Trophoblast cell (in vitro differentiated cells and primary cell): ENCODE results near the gene GKN2.

Source experiments
- DNase-seq, 2 donors: peaks; one replicate each; pipeline ENCODE4 v3.0.0-alpha.2; 2016
- H2AFZ ChIP-seq: 2 replicates; pipeline ENCODE4 v1.6.1; 2013; ENCODE audit warnings: low read length, moderate library complexity, mild to moderate bottlenecking; ENCODE audit not compliant: insufficient read depth, poor library complexity
- H2AK5ac ChIP-seq: 2 replicates; pipeline ENCODE4 v1.6.1; 2013; ENCODE audit warnings: mild to moderate bottlenecking, low read length
- H2BK120ac ChIP-seq: 2 replicates; pipeline ENCODE4 v1.6.1; 2013; ENCODE audit warnings: low read length, mild to moderate bottlenecking, moderate library complexity; ENCODE audit not compliant: insufficient read depth, poor library complexity
- H2BK12ac ChIP-seq: 2 replicates; pipeline ENCODE4 v1.6.1; 2013; ENCODE audit warnings: mild to moderate bottlenecking, low read length, moderate library complexity
- H2BK5ac ChIP-seq: 2 replicates; pipeline ENCODE4 v1.6.1; 2013; ENCODE audit warnings: low read length, low read depth, moderate library complexity, mild to moderate bottlenecking; ENCODE audit not compliant: poor library complexity
- H3K14ac ChIP-seq: 2 replicates; pipeline ENCODE4 v1.6.1; 2013; ENCODE audit warnings: mild to moderate bottlenecking, low read length
- H3K18ac ChIP-seq: 2 replicates; pipeline ENCODE4 v1.6.1; 2013; ENCODE audit warnings: mild to moderate bottlenecking, low read length
- H3K23ac ChIP-seq: 2 replicates; pipeline ENCODE4 v1.6.1; 2013; ENCODE audit warnings: low read length
- H3K27ac ChIP-seq: 2 replicates; pipeline ENCODE4 v1.5.1; 2013; ENCODE audit warnings: low read depth, mild to moderate bottlenecking, inconsistent platforms, low read length, moderate library complexity
- H3K27me3 ChIP-seq: 2 replicates; pipeline ENCODE4 v1.6.1; 2013; ENCODE audit warnings: inconsistent platforms, mild to moderate bottlenecking, low read length, moderate library complexity; ENCODE audit not compliant: insufficient read depth
- H3K36me3 ChIP-seq, 2 experiments: 1 replicate in 1 of 2; 2 replicates in 1 of 2; pipeline ENCODE4 v1.6.1; 2013; ENCODE audit warnings: low read length in 2 of 2, mild to moderate bottlenecking in 2 of 2, moderate library complexity in 1 of 2; ENCODE audit not compliant: insufficient read depth in 2 of 2, control insufficient read depth in 1 of 2
- H3K4ac ChIP-seq: 2 replicates; pipeline ENCODE4 v1.6.1; 2013; ENCODE audit warnings: low read depth, mild to moderate bottlenecking, low read length, moderate library complexity
- H3K4me1 ChIP-seq, 2 experiments: 1 replicate in 1 of 2; 2 replicates in 1 of 2; pipeline ENCODE4 v1.6.1; 2013; ENCODE audit warnings: low read length in 2 of 2, mild to moderate bottlenecking in 2 of 2, moderate library complexity in 1 of 2; ENCODE audit not compliant: insufficient read depth in 2 of 2, control insufficient read depth in 1 of 2
- H3K4me2 ChIP-seq: 2 replicates; pipeline ENCODE4 v1.6.1; 2013; ENCODE audit warnings: inconsistent platforms, mild to moderate bottlenecking, low read length, moderate library complexity
- H3K4me3 ChIP-seq: 2 replicates; pipeline ENCODE4 v1.5.1; 2013; ENCODE audit warnings: mild to moderate bottlenecking, low read depth, low read length, inconsistent platforms
- H3K79me1 ChIP-seq: one replicate; pipeline ENCODE4 v1.6.1; 2013; ENCODE audit warnings: low read length
- H3K79me2 ChIP-seq: 2 replicates; pipeline ENCODE4 v1.6.1; 2013; ENCODE audit warnings: low read length, mild to moderate bottlenecking; ENCODE audit not compliant: control insufficient read depth, insufficient read depth, poor library complexity
- H3K9ac ChIP-seq: 2 replicates; pipeline ENCODE4 v1.6.1; 2013; ENCODE audit warnings: mild to moderate bottlenecking, low read length
- H3K9me3 ChIP-seq: 2 replicates; pipeline ENCODE4 v1.6.1; 2013; ENCODE audit warnings: low read depth, mild to moderate bottlenecking, control low read depth, inconsistent platforms, low read length; ENCODE audit not compliant: insufficient read depth
- H4K12ac ChIP-seq: 2 replicates; pipeline ENCODE4 v1.6.1; 2013; ENCODE audit warnings: low read depth, mild to moderate bottlenecking, low read length, moderate library complexity
- H4K8ac ChIP-seq: 2 replicates; pipeline ENCODE4 v1.6.1; 2013; ENCODE audit warnings: low read depth, mild to moderate bottlenecking, low read length, moderate library complexity
- H4K91ac ChIP-seq: one replicate; pipeline ENCODE4 v1.6.1; 2013; ENCODE audit warnings: low read depth, mild to moderate bottlenecking, low read length, moderate library complexity
- WGBS: extraction: QIAGEN DNeasy Blood & Tissue Kit; methylation state at CpG from one replicate; pipeline ENCODE4 v1.1.7; 2013; ENCODE audit warnings: missing lambda C conversion rate; ENCODE audit not compliant: insufficient read length, insufficient coverage; ENCODE audit errors: extremely low coverage; 5-methylcytosine and 5-hydroxymethylcytosine counted together

The GKN2 gene

DNA sequence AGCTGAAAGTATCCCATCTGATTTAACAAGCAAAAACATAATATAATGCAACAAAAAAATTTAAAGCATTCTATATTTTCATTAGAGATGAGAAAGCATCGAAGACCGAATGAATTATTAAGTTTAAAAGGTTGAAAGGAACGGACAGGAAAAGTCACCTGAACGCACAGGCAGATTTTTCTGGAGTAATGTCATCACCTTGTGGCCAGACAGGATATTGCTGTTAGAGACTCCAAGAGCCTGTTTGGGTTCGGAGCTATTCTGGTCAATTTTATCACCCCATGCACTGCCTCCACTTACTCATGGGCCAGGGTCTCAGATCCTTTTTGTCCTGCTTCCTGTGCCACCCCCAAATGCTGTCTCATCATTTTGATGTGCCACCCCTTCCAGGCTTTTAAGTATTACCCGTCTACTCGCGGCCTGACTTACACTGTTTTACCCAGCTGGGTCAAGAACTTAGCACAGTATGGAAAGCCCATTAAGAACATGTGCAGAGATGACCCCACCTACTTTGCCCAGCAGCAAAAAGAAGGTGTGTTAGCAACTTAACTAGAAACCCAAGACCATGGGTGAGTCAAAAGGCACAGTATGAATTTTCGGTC is 27.3 kb downstream of the GKN2 start:
- no peak overlapping the region for H2BK5ac ChIP-seq
- no peak overlapping the region for H2AFZ ChIP-seq
- H3K27me3 ChIP-seq = no peaks in the 10 kb centered on the region
- no peaks in the 10 kb centered on the region for H3K79me1 ChIP-seq
- no peak overlapping the region for H2BK120ac ChIP-seq
- H4K8ac ChIP-seq = no peak overlapping the region
- no peaks in the 10 kb centered on the region for H3K79me2 ChIP-seq
- H3K23ac ChIP-seq = no peak overlapping the region
- peaks cover 0 to 4% of the 10 kb centered on the region in 2 experiments for H3K4me1 ChIP-seq
- H3K14ac ChIP-seq = no peak overlapping the region
- DNase-seq = peak; percentile 51 to 76
- no peaks in the 10 kb centered on the region for H3K9me3 ChIP-seq
- no peak overlapping the region for H3K4me3 ChIP-seq
- no peak overlapping the region for H4K91ac ChIP-seq
- H3K4ac ChIP-seq = no peak overlapping the region
- H3K9ac ChIP-seq = no peak overlapping the region
- no peak overlapping the region for H3K18ac ChIP-seq
- H2AK5ac ChIP-seq = no peak overlapping the region
- no peak overlapping the region for H4K12ac ChIP-seq
- H3K36me3 ChIP-seq = no peaks in the 10 kb centered on the region
- H3K4me2 ChIP-seq = no peak overlapping the region
- H2BK12ac ChIP-seq = no peak overlapping the region
- H3K27ac ChIP-seq = no peak overlapping the region
- WGBS = no CpG with 5 or more reads among the region's 9 CpGs

GRCh38 chr2:68921646-68922045 is 31.0 kb downstream of the GKN2 start:
- no peak overlapping the region for H4K8ac ChIP-seq
- H3K18ac ChIP-seq = no peak overlapping the region
- no peak for DNase-seq
- H3K23ac ChIP-seq = no peak overlapping the region
- H3K79me1 ChIP-seq = no peaks in the 10 kb centered on the region
- no peaks in the 10 kb centered on the region for H3K9me3 ChIP-seq
- no peak overlapping the region for H4K12ac ChIP-seq
- H3K4me1 ChIP-seq = peaks cover 0 to under 1% of the 10 kb centered on the region in 2 experiments
- no peak overlapping the region for H3K4me2 ChIP-seq
- no peak overlapping the region for H2BK12ac ChIP-seq
- no peaks in the 10 kb centered on the region for H3K27me3 ChIP-seq
- no peak overlapping the region for H3K27ac ChIP-seq
- H3K4me3 ChIP-seq = no peak overlapping the region
- WGBS = no CpG with 5 or more reads among the region's 4 CpGs
- H3K14ac ChIP-seq = no peak overlapping the region
- H3K4ac ChIP-seq = no peak overlapping the region
- no peak overlapping the region for H2BK5ac ChIP-seq
- H2AK5ac ChIP-seq = no peak overlapping the region
- no peak overlapping the region for H2AFZ ChIP-seq
- no peak overlapping the region for H2BK120ac ChIP-seq
- no peak overlapping the region for H4K91ac ChIP-seq
- H3K9ac ChIP-seq = no peak overlapping the region
- no peaks in the 10 kb centered on the region for H3K79me2 ChIP-seq
- no peaks in the 10 kb centered on the region for H3K36me3 ChIP-seq

GRCh38 chr2:68920481-68921170 is 32.1 kb downstream of the GKN2 start:
- H3K4ac ChIP-seq = no peak overlapping the region
- H3K79me1 ChIP-seq = no peaks in the 10 kb centered on the region
- no peak for DNase-seq
- H3K4me3 ChIP-seq = no peak overlapping the region
- no peaks in the 10 kb centered on the region for H3K36me3 ChIP-seq
- no peak overlapping the region for H4K12ac ChIP-seq
- H2BK12ac ChIP-seq = no peak overlapping the region
- no peak overlapping the region for H3K18ac ChIP-seq
- H3K4me1 ChIP-seq = no peaks in the 10 kb centered on the region
- H3K79me2 ChIP-seq = no peaks in the 10 kb centered on the region
- no CpG with 5 or more reads among the region's 6 CpGs for WGBS
- H3K14ac ChIP-seq = no peak overlapping the region
- no peak overlapping the region for H2AK5ac ChIP-seq
- H3K27ac ChIP-seq = no peak overlapping the region
- H3K9me3 ChIP-seq = no peaks in the 10 kb centered on the region
- H3K27me3 ChIP-seq = no peaks in the 10 kb centered on the region
- H2AFZ ChIP-seq = no peak overlapping the region
- H3K9ac ChIP-seq = no peak overlapping the region
- H2BK5ac ChIP-seq = no peak overlapping the region
- no peak overlapping the region for H4K91ac ChIP-seq
- no peak overlapping the region for H3K4me2 ChIP-seq
- no peak overlapping the region for H2BK120ac ChIP-seq
- H3K23ac ChIP-seq = no peak overlapping the region
- H4K8ac ChIP-seq = no peak overlapping the region

GRCh38 chr2:68918497-68918896 is 34.2 kb downstream of the GKN2 start:
- Histone ChIP-seq H3K23ac (no peak overlapping the region), H3K9me3 (no peaks in the 10 kb centered on the region), H3K79me2 (no peaks in the 10 kb centered on the region), H3K27ac (no peak overlapping the region), H3K4me3 (no peak overlapping the region), H3K79me1 (no peaks in the 10 kb centered on the region), H3K36me3 (no peaks in the 10 kb centered on the region), H3K4ac (no peak overlapping the region), H4K91ac (no peak overlapping the region), H3K27me3 (no peaks in the 10 kb centered on the region), H3K14ac (no peak overlapping the region), H4K8ac (no peak overlapping the region), H3K18ac (no peak overlapping the region), H2BK12ac (no peak overlapping the region), H3K4me1 (no peaks in the 10 kb centered on the region), H2AFZ (no peak overlapping the region), H2BK120ac (no peak overlapping the region), H3K4me2 (no peak overlapping the region), H3K9ac (no peak overlapping the region), H2BK5ac (no peak overlapping the region), H2AK5ac (no peak overlapping the region), H4K12ac (no peak overlapping the region)
- WGBS = no CpG with 5 or more reads among the region's 7 CpGs
- peak; percentile 53 to 88 for DNase-seq
